Measurements from ENCODE around the gene ECE2.

The ECE2 gene

DNA sequence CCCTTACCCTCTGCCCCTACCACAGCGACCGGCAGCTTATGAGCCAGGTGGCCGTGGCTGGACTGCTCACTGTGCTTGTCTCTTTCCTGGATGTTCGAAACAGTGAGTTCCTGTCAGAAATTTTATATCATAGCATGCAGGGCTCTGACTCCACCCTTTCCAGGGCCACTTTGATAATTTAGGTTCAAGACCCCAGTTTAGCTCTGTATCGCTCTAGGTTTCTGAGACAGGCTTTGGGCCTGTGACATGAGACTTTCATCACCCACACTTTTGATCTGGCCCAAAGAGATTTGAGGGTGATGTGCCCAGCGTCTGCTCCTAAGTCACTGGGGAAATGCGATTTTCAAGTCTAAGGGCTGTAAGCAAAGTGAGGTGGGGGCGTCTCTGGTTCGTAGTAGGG, 32.1 kb downstream of the ECE2 start:
- no peak overlapping the region for H3K4me3 ChIP-seq (replicated peaks; ENCODE audit: low read depth, low read length)
- no peaks in the 10 kb centered on the region for H3K27me3 ChIP-seq (replicated peaks; ENCODE audit: control insufficient read depth, insufficient read depth, low read length)
- no peak for DNase-seq (ENCODE audit: extremely low read depth, insufficient read length)
- peaks cover 16% of the 10 kb centered on the region for H3K36me3 ChIP-seq (ENCODE audit: control insufficient read depth, insufficient read depth, low read length)
- TF ChIP-seq, protein P1, sequence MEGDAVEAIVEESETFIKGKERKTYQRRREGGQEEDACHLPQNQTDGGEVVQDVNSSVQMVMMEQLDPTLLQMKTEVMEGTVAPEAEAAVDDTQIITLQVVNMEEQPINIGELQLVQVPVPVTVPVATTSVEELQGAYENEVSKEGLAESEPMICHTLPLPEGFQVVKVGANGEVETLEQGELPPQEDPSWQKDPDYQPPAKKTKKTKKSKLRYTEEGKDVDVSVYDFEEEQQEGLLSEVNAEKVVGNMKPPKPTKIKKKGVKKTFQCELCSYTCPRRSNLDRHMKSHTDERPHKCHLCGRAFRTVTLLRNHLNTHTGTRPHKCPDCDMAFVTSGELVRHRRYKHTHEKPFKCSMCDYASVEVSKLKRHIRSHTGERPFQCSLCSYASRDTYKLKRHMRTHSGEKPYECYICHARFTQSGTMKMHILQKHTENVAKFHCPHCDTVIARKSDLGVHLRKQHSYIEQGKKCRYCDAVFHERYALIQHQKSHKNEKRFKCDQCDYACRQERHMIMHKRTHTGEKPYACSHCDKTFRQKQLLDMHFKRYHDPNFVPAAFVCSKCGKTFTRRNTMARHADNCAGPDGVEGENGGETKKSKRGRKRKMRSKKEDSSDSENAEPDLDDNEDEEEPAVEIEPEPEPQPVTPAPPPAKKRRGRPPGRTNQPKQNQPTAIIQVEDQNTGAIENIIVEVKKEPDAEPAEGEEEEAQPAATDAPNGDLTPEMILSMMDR (IDR thresholded peaks at IDR 0.05; ENCODE audit: insufficient read depth, low read length, poor library complexity, severe bottlenecking), result no peak

DNA sequence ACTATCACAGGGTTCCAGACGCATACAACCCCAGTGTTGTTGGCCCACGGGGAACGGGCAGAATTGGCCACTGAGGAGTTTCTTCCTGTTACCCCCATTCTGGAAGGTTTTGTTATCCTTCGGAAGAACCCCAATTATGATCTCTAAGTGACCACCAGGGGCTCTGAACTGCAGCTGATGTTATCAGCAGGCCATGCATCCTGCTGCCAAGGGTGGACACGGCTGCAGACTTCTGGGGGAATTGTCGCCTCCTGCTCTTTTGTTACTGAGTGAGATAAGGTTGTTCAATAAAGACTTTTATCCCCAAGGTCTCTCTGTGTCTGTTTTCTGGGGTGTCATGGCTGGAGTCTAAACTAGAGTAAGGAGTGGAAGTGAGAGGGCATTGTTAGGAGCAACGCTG, 32.9 kb downstream of the ECE2 start:
- Histone ChIP-seq H3K27me3 (replicated peaks; ENCODE audit: control insufficient read depth, insufficient read depth, low read length) (no peaks in the 10 kb centered on the region), H3K36me3 (ENCODE audit: control insufficient read depth, insufficient read depth, low read length) (peaks cover 15% of the 10 kb centered on the region), H3K4me3 (replicated peaks; ENCODE audit: low read depth, low read length) (no peak overlapping the region)
- DNase-seq (ENCODE audit: extremely low read depth, insufficient read length), result no peak
- TF ChIP-seq, protein P1 (IDR thresholded peaks at IDR 0.05; ENCODE audit: insufficient read depth, low read length, poor library complexity, severe bottlenecking), result no peak

DNA sequence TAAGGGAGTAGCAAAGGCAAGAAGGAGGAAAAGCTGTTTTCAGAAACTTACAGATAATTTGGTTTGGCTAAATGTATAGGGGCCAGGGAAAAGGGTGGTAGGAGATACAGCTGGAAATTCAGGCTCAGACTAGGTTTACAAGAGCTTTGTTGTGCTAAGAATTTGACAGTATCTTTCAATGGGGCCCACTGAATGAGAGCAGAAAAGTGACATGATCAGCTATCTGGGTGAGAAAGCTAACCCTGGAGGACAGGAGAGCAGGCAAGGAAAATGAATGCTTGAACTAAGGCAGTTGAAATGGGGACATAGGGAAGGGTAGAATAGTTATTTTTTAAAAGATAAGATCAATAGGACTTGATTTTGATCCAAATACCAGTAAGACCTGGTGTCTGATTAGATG, 35.8 kb downstream of the ECE2 start:
- Histone ChIP-seq H3K4me3 (replicated peaks; ENCODE audit: low read depth, low read length) (no peak overlapping the region), H3K36me3 (ENCODE audit: control insufficient read depth, insufficient read depth, low read length) (peaks cover 6% of the 10 kb centered on the region), H3K27me3 (replicated peaks; ENCODE audit: control insufficient read depth, insufficient read depth, low read length) (no peaks in the 10 kb centered on the region)
- DNase-seq (ENCODE audit: extremely low read depth, insufficient read length), result no peak
- TF ChIP-seq, protein P1 (IDR thresholded peaks at IDR 0.05; ENCODE audit: insufficient read depth, low read length, poor library complexity, severe bottlenecking), result no peak

DNA sequence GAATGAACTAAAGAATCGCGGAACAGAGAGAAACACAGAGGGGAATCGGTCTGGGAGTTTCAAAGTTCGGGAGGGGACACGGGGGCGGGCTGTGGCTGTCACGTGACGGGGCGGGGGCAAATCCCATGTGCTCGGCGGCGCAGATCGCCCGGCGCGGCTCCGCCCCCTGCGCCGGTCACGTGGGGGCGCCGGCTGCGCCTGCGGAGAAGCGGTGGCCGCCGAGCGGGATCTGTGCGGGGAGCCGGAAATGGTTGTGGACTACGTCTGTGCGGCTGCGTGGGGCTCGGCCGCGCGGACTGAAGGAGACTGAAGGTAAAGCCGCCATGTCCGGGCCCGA, 38.5 kb downstream of the ECE2 start, which contains the start of gene EIF4G1:
EIF4G1 (plus strand) TSS at position 244 of the 337 bp plus-strand sequence. CDS start 1,191 bp downstream, outside the sequence.
- TF ChIP-seq, protein P1 (IDR thresholded peaks at IDR 0.05; ENCODE audit: insufficient read depth, low read length, poor library complexity, severe bottlenecking), result no peak
- DNase-seq (ENCODE audit: extremely low read depth, insufficient read length), result peak; percentile 98
- H3K27me3 ChIP-seq (replicated peaks; ENCODE audit: control insufficient read depth, insufficient read depth, low read length), result no peaks in the 10 kb centered on the region
- peak within 1 kb of the TSS; percentile 71 for H3K4me3 ChIP-seq (replicated peaks; ENCODE audit: low read depth, low read length)
- H3K36me3 ChIP-seq (ENCODE audit: control insufficient read depth, insufficient read depth, low read length), result peaks cover 11% of the 10 kb centered on the region

DNA sequence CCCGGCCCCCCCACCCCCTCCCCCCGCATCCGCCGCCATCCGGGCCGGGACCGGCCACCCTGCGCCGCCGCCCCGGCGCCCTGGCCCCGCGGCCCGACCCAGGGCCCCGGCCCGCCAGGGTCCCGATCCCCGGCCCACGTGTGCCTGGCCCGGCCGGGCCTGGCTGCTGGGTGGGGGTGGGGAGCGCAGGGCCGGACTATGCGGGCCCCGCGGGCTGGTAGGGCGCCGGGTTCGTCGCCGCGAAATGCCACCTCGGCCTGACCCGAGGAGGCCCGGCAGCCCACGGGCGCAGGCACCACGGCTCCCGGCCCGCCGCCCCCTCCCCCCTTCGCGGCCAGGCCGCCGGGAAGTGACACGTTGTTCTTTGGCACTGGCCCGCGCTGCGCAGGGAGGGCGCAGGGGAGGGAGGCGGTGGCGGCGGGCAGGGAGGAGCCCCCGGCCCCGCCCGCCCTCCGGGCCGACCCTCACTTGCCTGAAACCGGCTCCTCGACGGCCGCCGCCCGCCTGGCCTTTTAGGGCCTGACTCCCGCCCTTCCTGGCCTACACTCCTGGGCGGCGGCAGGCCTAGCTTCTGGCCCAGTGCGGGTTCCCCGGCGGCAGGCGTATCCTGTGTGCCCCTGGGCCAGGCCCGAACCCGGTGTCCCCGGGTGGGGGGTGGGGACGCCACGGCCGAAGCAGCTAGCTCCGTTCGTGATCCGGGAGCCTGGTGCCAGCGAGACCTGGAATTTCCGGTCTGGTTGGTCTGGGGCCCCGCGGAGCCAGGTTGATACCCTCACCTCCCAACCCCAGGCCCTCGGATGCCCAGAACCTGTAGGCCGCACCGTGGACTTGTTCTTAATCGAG, 39.1 kb downstream of the ECE2 start:
- TF ChIP-seq, protein P1 (IDR thresholded peaks at IDR 0.05; ENCODE audit: insufficient read depth, low read length, poor library complexity, severe bottlenecking), result no peak
- Histone ChIP-seq H3K36me3 (ENCODE audit: control insufficient read depth, insufficient read depth, low read length) (peaks cover 16% of the 10 kb centered on the region), H3K27me3 (replicated peaks; ENCODE audit: control insufficient read depth, insufficient read depth, low read length) (no peaks in the 10 kb centered on the region), H3K4me3 (replicated peaks; ENCODE audit: low read depth, low read length) (peak overlapping the region; percentile 71)
- peak; percentile 78 for DNase-seq (ENCODE audit: extremely low read depth, insufficient read length)

Data from GM06990 (cell line).